ENCODE measurements around the gene CCDC148. TPM values are rescaled to one million over a fixed set of nuclear protein-coding genes. Genes with fewer than 3 reads are reported as not detected.

CCDC148 gene
- total and polyA plus RNA-seq, 4 donors: 0.02 to 0.42 (median 0.31) TPM

GRCh38 chr2:158484892-158485556, 28.5 kb upstream of the CCDC148 start:
- Histone ChIP-seq H3K9ac (ENCODE audit: low read depth in 1 of 2, low read length in 2 of 2) (no peak overlapping the region), H3K9me3 (ENCODE audit: control insufficient read depth in 4 of 4, low read length in 3 of 4) (no peaks in the 10 kb centered on the region), H3K27ac (ENCODE audit: low read depth in 1 of 2, low read length in 2 of 2) (no peak overlapping the region), H3K4me3 (ENCODE audit: low read depth in 1 of 3, low read length in 3 of 3) (no peak overlapping the region), H3K4me1 (ENCODE audit: control insufficient read depth in 4 of 4, insufficient read depth in 4 of 4, low read length in 3 of 4) (peaks cover 0 to 5% (median 1%) of the 10 kb centered on the region in 4 donors), H3K36me3 (ENCODE audit: control insufficient read depth in 4 of 4, insufficient read depth in 3 of 4, low read depth in 1 of 4, low read length in 3 of 4) (no peaks in the 10 kb centered on the region), H3K27me3 (ENCODE audit: control insufficient read depth in 4 of 4, insufficient read depth in 4 of 4, low read length in 3 of 4) (no peaks in the 10 kb centered on the region)
- DNase-seq (ENCODE audit: low spot score): no peak
- TF ChIP-seq TAF1 (conservative IDR thresholded peaks at IDR 0.05): no peak
- TF ChIP-seq NR2F2 (IDR thresholded peaks at IDR 0.05): no peak
- no peak for TF ChIP-seq REST (IDR thresholded peaks at IDR 0.05)
- TF ChIP-seq, protein P1, sequence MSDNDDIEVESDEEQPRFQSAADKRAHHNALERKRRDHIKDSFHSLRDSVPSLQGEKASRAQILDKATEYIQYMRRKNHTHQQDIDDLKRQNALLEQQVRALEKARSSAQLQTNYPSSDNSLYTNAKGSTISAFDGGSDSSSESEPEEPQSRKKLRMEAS (IDR thresholded peaks at IDR 0.05): no peak
- TF ChIP-seq CTCF (IDR thresholded peaks at IDR 0.05; ENCODE audit: low read depth, low read length, missing input control): no peak
- TF ChIP-seq RAD21 (IDR thresholded peaks at IDR 0.05): no peak
- no peak for TF ChIP-seq RXRA (IDR thresholded peaks at IDR 0.05)
- 87% methylated on average over 8 of the region's 8 CpGs for WGBS

- H3K4me1 ChIP-seq (ENCODE audit: control insufficient read depth in 4 of 4, insufficient read depth in 4 of 4, low read length in 3 of 4): peaks cover 0 to 5% (median 2%) of the 10 kb centered on the region in 4 donors
- no peak overlapping the region for H3K27ac ChIP-seq (ENCODE audit: low read depth in 1 of 2, low read length in 2 of 2)
- no peaks in the 10 kb centered on the region for H3K27me3 ChIP-seq (ENCODE audit: control insufficient read depth in 4 of 4, insufficient read depth in 4 of 4, low read length in 3 of 4)
- TF ChIP-seq CTCF (IDR thresholded peaks at IDR 0.05; ENCODE audit: low read depth, low read length, missing input control): no peak
- no peak for TF ChIP-seq HNF4G (IDR thresholded peaks at IDR 0.05)
- no peak overlapping the region for H3K4me3 ChIP-seq (ENCODE audit: low read depth in 1 of 3, low read length in 3 of 3)
- H3K9me3 ChIP-seq (ENCODE audit: control insufficient read depth in 4 of 4, low read length in 3 of 4): no peaks in the 10 kb centered on the region
- no peak overlapping the region for H3K9ac ChIP-seq (ENCODE audit: low read depth in 1 of 2, low read length in 2 of 2)
- peaks cover 0 to 3% (median 0%) of the 10 kb centered on the region in 4 donors for H3K36me3 ChIP-seq (ENCODE audit: control insufficient read depth in 4 of 4, insufficient read depth in 3 of 4, low read depth in 1 of 4, low read length in 3 of 4)
- no peak for DNase-seq (ENCODE audit: low spot score)
Measured at GRCh38 chr2:158482594-158482993, 26.0 kb upstream of the CCDC148 start.
